Activated CD8-positive, alpha-beta T cell treated with anti-CD3 and anti-CD28 coated beads, Interleukin-2, amount 10 ng/mL, durations not matched to agents 7 days and 5 days (primary cell): ENCODE results near the gene GOT1. TPM values are rescaled to one million over a fixed set of nuclear protein-coding genes. Genes with fewer than 3 reads are reported as not detected.
A peak's percentile ranks its signal among the peaks of the same experiment; 100 is the strongest.

Experiments
- ATAC-seq: fragments of 150-1000 bp; cut with Tn5 transposase; one replicate; pipeline ENCODE4 v1.10.0; 2021; ENCODE audit warnings: moderate library complexity
- CTCF ChIA-PET: fragments of 350-600 bp; sonication (Branson Sonifier 250); formaldehyde crosslinking; loops from one replicate; lab custom pipeline; 2021; ENCODE audit warnings: antibody characterized with exemption; lab: Charles Lee
- POLR2A ChIA-PET: fragments of 350-600 bp; sonication (Branson Sonifier 250); formaldehyde crosslinking; loops from one replicate; lab custom pipeline; 2021; ENCODE audit warnings: antibody characterized with exemption; lab: Charles Lee
- DNase-seq: peaks from one replicate; pipeline ENCODE4 v3.0.0-alpha.2; 2020
- H3K27ac Mint-ChIP-seq: one replicate; pipeline ENCODE4 v1.8.0; 2021; ENCODE audit warnings: mild to moderate bottlenecking, mixed read lengths
- H3K27me3 Mint-ChIP-seq: one replicate; pipeline ENCODE4 v1.8.0; 2021; ENCODE audit warnings: low read depth, mixed read lengths
- H3K36me3 Mint-ChIP-seq: one replicate; pipeline ENCODE4 v1.8.0; 2021; ENCODE audit warnings: low read depth, mixed read lengths
- H3K4me1 Mint-ChIP-seq: one replicate; pipeline ENCODE4 v1.8.0; 2021; ENCODE audit warnings: low read depth, mixed read lengths
- H3K4me3 Mint-ChIP-seq: one replicate; pipeline ENCODE4 v1.8.0; 2021; ENCODE audit warnings: mild to moderate bottlenecking, mixed read lengths
- H3K9me3 Mint-ChIP-seq: one replicate; pipeline ENCODE4 v1.8.0; 2022; ENCODE audit warnings: mixed read lengths; ENCODE audit not compliant: insufficient read depth
- total RNA-seq, 2 experiments: library from RNA; stranded (reverse); gene quantifications; one replicate each; pipeline ENCODE4 v1.2.3, GENCODE V29; 2021

Gene GOT1
- total RNA-seq = 10 to 100 TPM; 31.2 to 37.1 TPM

DNA sequence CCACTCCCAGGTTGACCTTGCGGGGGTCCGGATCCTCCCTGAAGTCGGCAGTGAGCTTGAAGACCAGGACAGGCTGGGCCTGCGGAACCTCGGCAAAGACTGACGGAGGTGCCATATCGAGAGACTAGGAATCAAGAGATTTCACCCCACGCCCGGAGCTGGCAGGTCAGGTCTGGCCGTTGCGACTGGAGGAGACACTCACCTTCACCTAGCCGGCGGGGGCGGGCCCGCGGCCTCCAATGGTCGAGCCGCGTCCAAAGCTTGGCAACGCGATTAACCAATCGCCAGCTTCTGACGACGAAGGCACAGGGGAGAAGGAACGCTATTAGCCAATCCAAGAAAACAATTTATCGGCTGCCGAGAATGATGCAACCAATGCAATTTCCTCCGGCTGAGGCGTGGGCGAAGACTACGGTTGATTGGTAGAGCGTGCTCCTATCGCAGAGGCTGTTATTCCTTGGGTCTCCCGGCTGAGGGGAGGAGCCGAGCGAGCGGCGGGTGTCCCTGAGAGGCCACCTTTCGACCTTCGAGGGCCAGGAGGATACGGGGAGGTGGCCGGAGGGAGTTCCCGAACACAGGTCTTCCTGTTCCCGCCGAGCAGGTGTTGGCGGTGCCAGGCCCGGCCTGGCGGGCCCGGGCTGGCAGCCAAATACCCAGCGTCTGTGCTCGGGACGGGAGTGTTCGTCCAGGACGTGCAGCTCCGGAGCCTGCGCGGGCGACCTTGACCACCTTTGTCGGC is at the start of gene GOT1:
GOT1 (minus strand) TSS at position 174 of the 739 bp plus-strand sequence; CDS start at position 115, 59 bp downstream.
- no peaks in the 10 kb centered on the region for H3K27me3 Mint-ChIP-seq
- peaks cover 7% of the 10 kb centered on the region for H3K36me3 Mint-ChIP-seq
- peak within 1 kb of the TSS; percentile 98 for H3K4me3 Mint-ChIP-seq
- H3K4me1 Mint-ChIP-seq = peaks cover 37% of the 10 kb centered on the region
- ChIA-PET POLR2A (interaction anchor here (1.2 to 1.3 kb wide), 2 partner anchors 186 to 189 kb away, joined by 5 to 8 read pairs; no protein-coding TSS in a partner anchor), CTCF (interaction anchor here (0.8 to 2.2 kb wide), 7 partner anchors 8 to 188 kb away, joined by 3 to 8 read pairs (median 4); no protein-coding TSS in a partner anchor)
- ATAC-seq = peak; percentile 94
- no peaks in the 10 kb centered on the region for H3K9me3 Mint-ChIP-seq
- DNase-seq = peak; percentile 96
- H3K27ac Mint-ChIP-seq = peak within 1 kb of the TSS; percentile 98

DNA sequence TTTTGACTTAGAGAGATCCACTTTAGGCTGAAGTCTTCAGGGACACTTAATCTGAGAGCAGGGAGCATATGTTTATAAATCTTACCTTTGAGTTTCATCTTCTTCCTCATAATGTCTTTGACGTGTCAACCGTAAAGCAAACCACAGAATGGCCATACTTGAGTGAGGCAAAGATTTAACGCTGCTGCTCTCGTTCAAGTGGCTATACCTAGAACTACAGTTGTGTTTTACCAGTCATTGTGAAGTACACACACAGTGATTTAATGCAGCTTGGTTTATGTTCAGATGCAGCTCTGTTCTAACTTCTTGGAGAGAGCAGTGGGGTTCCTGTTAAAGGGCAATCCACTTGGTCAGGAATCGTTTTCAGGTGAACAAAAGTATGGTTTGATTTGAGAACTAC is 39.9 kb upstream of the GOT1 start:
- no peak for ATAC-seq
- DNase-seq = no peak
- Mint-ChIP-seq H3K36me3 (no peaks in the 10 kb centered on the region), H3K4me1 (no peaks in the 10 kb centered on the region), H3K4me3 (no peak overlapping the region), H3K9me3 (no peaks in the 10 kb centered on the region), H3K27me3 (peaks cover 21% of the 10 kb centered on the region), H3K27ac (no peak overlapping the region)
- ChIA-PET POLR2A (no interaction called here), CTCF (no interaction called here)

DNA sequence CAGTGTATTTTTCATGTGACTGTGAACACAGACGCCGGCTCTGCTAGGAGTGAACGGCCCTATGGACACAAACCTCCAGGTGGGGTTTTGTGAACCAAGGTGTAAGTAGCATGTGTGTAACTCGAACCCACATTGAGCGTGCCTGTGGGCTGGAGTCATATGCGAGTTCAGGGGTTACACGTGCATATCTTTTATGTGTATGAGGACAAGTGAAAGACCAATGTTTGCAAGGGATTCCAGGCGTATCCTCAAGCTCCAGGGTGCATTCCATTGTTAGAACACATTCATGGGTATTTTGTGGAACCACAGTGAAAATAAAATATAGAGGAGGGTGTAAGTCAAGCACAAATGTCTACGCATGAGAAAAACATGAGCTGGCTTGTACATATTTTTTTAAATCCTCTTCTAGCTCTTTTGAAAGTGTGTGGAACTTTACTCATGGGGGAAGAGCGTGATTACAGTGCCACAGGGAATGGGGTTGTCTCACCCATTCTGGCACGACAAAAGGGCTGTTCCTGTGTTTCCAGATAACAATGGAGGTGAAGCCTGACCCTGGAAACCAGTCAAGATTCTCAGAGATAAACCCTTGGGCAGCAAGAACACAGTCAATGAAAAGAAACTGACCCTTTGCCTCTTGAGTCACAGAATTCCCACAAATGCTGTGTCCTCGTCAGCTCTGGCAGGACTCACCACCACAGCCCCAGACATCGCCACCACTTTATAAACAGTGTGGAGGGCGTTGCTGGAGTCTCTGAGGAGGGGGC is 37.0 kb upstream of the GOT1 start:
- ATAC-seq = no peak
- H3K4me1 Mint-ChIP-seq = no peaks in the 10 kb centered on the region
- no peak overlapping the region for H3K4me3 Mint-ChIP-seq
- CTCF ChIA-PET = interaction anchor here (0.6 kb wide), 1 partner anchor 15 kb away, joined by 3 read pairs; no protein-coding TSS in a partner anchor
- H3K27me3 Mint-ChIP-seq = peaks cover 20% of the 10 kb centered on the region
- no peaks in the 10 kb centered on the region for H3K9me3 Mint-ChIP-seq
- DNase-seq = no peak
- no peaks in the 10 kb centered on the region for H3K36me3 Mint-ChIP-seq
- no peak overlapping the region for H3K27ac Mint-ChIP-seq
- POLR2A ChIA-PET = no interaction called here

DNA sequence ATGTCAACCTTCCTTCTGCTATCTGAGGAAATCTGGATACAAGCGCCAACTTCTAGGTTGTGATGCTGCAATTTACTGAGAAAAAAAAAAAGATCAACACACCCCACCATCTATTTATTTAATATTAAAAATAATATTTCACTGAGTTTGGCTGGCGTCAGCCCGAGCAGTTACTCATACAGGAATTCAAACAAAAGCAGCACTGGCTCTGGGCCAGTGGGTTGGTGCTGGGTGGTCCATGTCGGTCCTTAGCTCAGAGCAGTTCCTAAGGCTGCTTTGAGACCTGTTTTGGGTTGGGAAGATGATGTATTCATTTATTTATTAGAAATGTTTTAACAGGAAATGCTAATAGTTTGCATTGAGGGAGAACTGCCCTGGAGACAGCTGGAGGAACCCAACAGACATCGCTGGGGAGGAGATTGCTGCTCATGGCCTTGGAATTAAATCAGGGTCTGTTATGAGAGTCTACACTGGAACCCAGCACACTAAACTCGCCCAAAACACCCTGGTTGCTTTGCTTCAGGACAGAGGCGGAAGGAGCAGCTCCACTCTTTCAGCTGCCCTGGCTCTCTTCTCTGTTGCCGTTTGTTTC is 36.3 kb upstream of the GOT1 start:
- ATAC-seq (no peak), DNase-seq (no peak)
- no peak overlapping the region for H3K4me3 Mint-ChIP-seq
- ChIA-PET POLR2A (no interaction called here), CTCF (no interaction called here)
- H3K9me3 Mint-ChIP-seq = no peaks in the 10 kb centered on the region
- no peaks in the 10 kb centered on the region for H3K36me3 Mint-ChIP-seq
- no peak overlapping the region for H3K27ac Mint-ChIP-seq
- H3K4me1 Mint-ChIP-seq = no peaks in the 10 kb centered on the region
- H3K27me3 Mint-ChIP-seq = peaks cover 22% of the 10 kb centered on the region

DNA sequence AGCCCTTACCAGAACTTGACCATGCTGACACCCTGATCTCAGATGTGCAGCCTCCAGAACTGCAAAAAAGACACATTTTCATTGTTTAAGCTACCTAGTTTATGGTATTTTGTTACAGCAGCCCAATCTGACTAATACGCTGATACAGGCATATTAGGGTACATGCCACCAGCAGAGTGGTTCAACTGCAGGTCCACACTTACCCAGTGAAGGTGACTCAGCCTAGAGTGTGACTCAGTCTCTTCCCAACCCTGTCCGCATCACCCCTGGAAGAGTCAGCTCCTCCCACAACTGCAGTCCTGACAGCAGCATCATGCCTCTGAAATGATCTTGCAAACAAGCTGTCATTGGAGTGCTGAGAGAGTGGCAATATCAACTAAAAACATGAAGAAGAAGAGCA is 30.8 kb upstream of the GOT1 start:
- POLR2A ChIA-PET = no interaction called here
- H3K27ac Mint-ChIP-seq = no peak overlapping the region
- no peak for DNase-seq
- H3K9me3 Mint-ChIP-seq = no peaks in the 10 kb centered on the region
- CTCF ChIA-PET = interaction anchor here (2.2 kb wide), 1 partner anchor 25 kb away, joined by 7 read pairs; no protein-coding TSS in a partner anchor
- H3K27me3 Mint-ChIP-seq = peaks cover 33% of the 10 kb centered on the region
- no peaks in the 10 kb centered on the region for H3K4me1 Mint-ChIP-seq
- ATAC-seq = no peak
- H3K36me3 Mint-ChIP-seq = no peaks in the 10 kb centered on the region
- H3K4me3 Mint-ChIP-seq = no peak overlapping the region

DNA sequence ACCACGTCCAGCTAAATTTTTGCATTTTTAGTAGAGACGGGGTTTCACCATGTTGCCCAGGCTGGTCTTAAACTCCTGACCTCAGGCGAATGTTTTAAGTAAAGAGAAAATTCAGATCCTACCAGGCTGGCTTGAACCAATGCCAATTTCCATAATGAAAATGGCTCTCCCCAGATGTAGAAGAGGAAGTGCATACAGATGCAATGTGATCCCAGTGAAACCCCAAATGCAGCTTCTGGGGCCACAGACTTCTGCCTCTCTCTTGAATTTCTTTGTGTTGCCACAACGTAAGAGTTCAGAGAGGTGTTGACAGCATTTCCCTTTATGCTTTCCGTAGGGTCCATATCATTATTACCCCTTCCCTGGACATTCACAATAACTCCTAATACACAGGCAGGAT is 29.6 kb upstream of the GOT1 start:
- CTCF ChIA-PET = interaction anchor here (1.7 kb wide), 1 partner anchor 24 kb away, joined by 6 read pairs; no protein-coding TSS in a partner anchor
- ATAC-seq (no peak), DNase-seq (no peak)
- Mint-ChIP-seq H3K36me3 (no peaks in the 10 kb centered on the region), H3K9me3 (no peaks in the 10 kb centered on the region), H3K27me3 (peaks cover 40% of the 10 kb centered on the region), H3K4me1 (no peaks in the 10 kb centered on the region), H3K4me3 (no peak overlapping the region), H3K27ac (no peak overlapping the region)
- POLR2A ChIA-PET = no interaction called here

DNA sequence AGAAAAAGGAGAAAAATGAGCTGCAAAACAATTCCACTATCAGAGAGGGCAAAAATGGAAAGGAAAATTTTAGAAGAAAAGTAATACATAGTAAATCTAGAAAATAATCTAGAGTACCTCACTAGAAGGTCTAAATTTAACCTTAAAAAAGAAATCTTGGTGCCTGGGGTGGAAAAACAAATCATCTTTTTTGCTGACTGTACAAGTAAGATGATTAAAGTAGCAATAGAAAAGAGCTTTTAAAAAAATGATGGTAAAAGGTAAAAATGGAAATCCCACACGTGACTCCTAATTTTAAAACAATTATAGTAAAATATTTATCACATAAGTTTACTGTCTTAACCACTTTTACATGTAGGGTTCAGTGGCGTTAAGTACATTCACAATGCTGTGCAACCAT is 28.8 kb upstream of the GOT1 start:
- CTCF ChIA-PET = interaction anchor here (1.7 kb wide), 1 partner anchor 23 kb away, joined by 6 read pairs; no protein-coding TSS in a partner anchor
- Mint-ChIP-seq H3K4me3 (no peak overlapping the region), H3K27me3 (peaks cover 38% of the 10 kb centered on the region), H3K36me3 (no peaks in the 10 kb centered on the region), H3K9me3 (no peaks in the 10 kb centered on the region), H3K4me1 (no peaks in the 10 kb centered on the region), H3K27ac (no peak overlapping the region)
- DNase-seq (no peak), ATAC-seq (no peak)
- POLR2A ChIA-PET = no interaction called here

DNA sequence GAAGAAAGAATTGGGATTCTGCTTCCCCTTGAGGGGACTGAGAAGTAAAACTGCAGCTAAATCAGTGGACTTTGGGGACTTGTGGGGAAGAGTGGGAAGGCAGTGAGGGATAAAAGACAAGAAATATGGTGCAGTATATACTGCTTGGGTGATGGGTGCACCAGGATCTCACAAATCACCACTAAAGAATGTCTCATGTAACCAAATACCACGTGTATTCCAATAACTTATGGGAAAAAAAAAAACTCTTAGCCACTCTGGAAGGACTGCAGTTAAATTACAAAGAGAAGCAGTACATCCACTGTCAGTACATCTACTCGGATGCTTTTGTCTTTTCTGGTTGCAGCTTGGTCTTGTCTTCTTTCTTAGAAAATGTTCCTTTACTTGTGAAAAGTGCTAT is 27.4 kb upstream of the GOT1 start:
- no peaks in the 10 kb centered on the region for H3K4me1 Mint-ChIP-seq
- ATAC-seq = no peak
- no peak overlapping the region for H3K27ac Mint-ChIP-seq
- no peak overlapping the region for H3K4me3 Mint-ChIP-seq
- ChIA-PET POLR2A (no interaction called here), CTCF (no interaction called here)
- no peaks in the 10 kb centered on the region for H3K36me3 Mint-ChIP-seq
- DNase-seq = no peak
- H3K27me3 Mint-ChIP-seq = peaks cover 44% of the 10 kb centered on the region
- no peaks in the 10 kb centered on the region for H3K9me3 Mint-ChIP-seq

DNA sequence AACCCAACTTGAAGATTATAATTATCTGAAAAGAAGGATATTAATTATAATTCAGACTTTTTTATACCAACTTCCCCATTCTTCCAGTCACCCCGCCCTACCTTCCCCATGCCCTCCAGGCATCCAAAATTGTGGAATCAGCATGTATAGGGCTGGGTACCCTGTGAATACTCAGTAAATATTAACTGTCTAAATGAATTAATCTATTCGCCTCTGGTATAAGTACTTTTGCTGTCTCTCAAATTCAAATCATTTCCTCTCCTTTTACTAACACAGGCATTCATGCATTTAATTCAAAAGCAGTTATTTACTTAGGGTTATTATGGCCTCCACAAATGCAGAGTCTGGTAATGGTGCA is 26.5 kb upstream of the GOT1 start:
- POLR2A ChIA-PET = no interaction called here
- Mint-ChIP-seq H3K27ac (no peak overlapping the region), H3K27me3 (peaks cover 43% of the 10 kb centered on the region), H3K4me3 (no peak overlapping the region), H3K36me3 (no peaks in the 10 kb centered on the region), H3K4me1 (no peaks in the 10 kb centered on the region), H3K9me3 (no peaks in the 10 kb centered on the region)
- ATAC-seq = no peak
- CTCF ChIA-PET = no interaction called here
- DNase-seq = no peak

DNA sequence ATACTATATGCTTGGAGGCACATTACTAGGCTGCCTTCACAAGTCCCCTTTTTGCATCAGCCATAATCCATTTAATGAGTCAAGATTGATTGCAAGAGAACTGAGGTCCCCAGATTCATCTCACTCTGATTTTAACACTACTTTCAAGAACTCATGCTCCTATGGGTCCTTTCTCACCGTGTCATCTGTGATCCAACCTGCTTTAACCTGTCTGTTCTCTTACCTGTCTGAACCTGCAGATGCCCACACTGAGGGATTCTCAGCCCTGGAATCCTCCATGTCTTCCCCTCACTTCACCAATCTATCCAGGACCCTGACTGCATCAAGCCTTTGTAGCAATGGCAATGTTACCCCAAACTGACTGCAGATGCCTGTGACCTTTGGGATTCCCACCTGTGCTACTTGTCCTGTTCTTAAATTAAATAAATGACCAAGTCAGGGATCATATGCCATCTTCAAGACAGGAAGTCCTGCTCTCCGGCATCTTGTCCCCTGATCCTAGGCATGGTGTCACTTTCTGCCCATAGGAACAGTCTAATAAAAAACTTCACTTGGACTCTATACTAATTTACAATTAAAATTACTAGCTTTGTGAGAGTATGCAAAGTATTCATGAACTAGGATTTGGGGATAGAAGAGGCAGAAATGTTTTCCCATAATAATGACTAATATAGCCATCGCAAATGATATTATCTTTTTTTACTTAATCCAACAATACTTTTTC is 25.9 kb upstream of the GOT1 start:
- peaks cover 46% of the 10 kb centered on the region for H3K27me3 Mint-ChIP-seq
- no peak overlapping the region for H3K27ac Mint-ChIP-seq
- DNase-seq = no peak
- ChIA-PET POLR2A (no interaction called here), CTCF (no interaction called here)
- no peaks in the 10 kb centered on the region for H3K4me1 Mint-ChIP-seq
- H3K9me3 Mint-ChIP-seq = no peaks in the 10 kb centered on the region
- no peak for ATAC-seq
- no peak overlapping the region for H3K4me3 Mint-ChIP-seq
- no peaks in the 10 kb centered on the region for H3K36me3 Mint-ChIP-seq

DNA sequence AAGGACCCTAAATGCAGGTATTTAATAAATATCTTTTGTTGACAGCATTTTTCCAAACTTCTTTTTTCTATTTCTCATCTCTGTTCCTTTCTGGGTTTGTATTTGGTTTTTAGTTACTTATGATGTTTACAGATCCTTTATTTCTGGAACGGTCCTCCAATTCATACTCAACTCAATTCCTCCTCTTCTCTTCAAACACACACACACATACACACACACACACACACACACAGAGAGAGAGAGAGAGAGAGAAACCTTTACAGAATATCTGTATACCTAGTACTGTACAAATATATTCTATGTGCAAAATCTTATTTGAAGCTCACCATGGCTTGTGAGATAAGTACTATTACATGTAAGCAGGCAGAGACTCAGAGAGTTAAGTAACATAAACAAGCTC is 21.6 kb upstream of the GOT1 start:
- no peak for ATAC-seq
- CTCF ChIA-PET = interaction anchor here (0.9 to 2.2 kb wide), 3 partner anchors 16 to 161 kb away, joined by 3 to 13 read pairs (median 3); no protein-coding TSS in a partner anchor
- Mint-ChIP-seq H3K4me3 (no peak overlapping the region), H3K9me3 (no peaks in the 10 kb centered on the region), H3K27me3 (peaks cover 52% of the 10 kb centered on the region), H3K4me1 (no peaks in the 10 kb centered on the region), H3K36me3 (no peaks in the 10 kb centered on the region), H3K27ac (no peak overlapping the region)
- DNase-seq = no peak
- POLR2A ChIA-PET = no interaction called here
